H1 (cell line): ENCODE data around the gene LLGL2. TPM values are rescaled to one million over a fixed set of nuclear protein-coding genes. Genes with fewer than 3 reads are reported as not detected.

Experiments
- CTCF ChIA-PET: fragments of 300-600 bp; sonication (Branson Sonifier 250); formaldehyde crosslinking; loops from one replicate; lab custom pipeline; 2021; ENCODE audit not compliant: partially characterized antibody; lab: Charles Lee
- POLR2A ChIA-PET: fragments of 300-600 bp; sonication (Branson Sonifier 250); formaldehyde crosslinking; loops from one replicate; lab custom pipeline; 2021; ENCODE audit warnings: inconsistent platforms; ENCODE audit not compliant: partially characterized antibody; lab: Charles Lee
- DNase-seq, 2 experiments: peaks; one replicate each; pipeline versions ENCODE4 v3.0.0 to v3.0.0-alpha.2; 2010 to 2022; ENCODE audit warnings: low spot score in 2 of 2, low read depth in 1 of 2, mixed read lengths in 1 of 2
- FAIRE-seq: peaks from 2 replicates; lab custom pipeline; 2011; peaks lifted over from hg19 to GRCh38; lab: Jason Lieb, UNC
- H2AFZ ChIP-seq: 2 replicates; pipeline ENCODE4 v1.8.1; 2012; ENCODE audit warnings: low read length, inconsistent platforms
- H2AK5ac ChIP-seq: 2 replicates; pipeline ENCODE4 v1.6.1; 2013; ENCODE audit warnings: low read depth, low read length
- H2BK120ac ChIP-seq: replicated peaks from 2 replicates; pipeline ENCODE3; 2013; ENCODE audit warnings: low read depth, low read length, inconsistent platforms
- H2BK12ac ChIP-seq: 2 replicates; pipeline ENCODE4 v1.6.1; 2013; ENCODE audit warnings: low read depth, low read length
- H2BK15ac ChIP-seq: 2 replicates; pipeline ENCODE4 v1.6.1; 2013; ENCODE audit warnings: low read length
- H2BK20ac ChIP-seq: 2 replicates; pipeline ENCODE4 v1.6.1; 2013; ENCODE audit warnings: low read length
- H2BK5ac ChIP-seq: 2 replicates; pipeline ENCODE4 v1.6.1; 2013; ENCODE audit warnings: low read depth, low read length
- H3K14ac ChIP-seq: 2 replicates; pipeline ENCODE4 v1.6.1; 2013; ENCODE audit warnings: inconsistent platforms; ENCODE audit not compliant: insufficient read length
- H3K18ac ChIP-seq: 2 replicates; pipeline ENCODE4 v1.6.1; 2013; ENCODE audit warnings: low read length; ENCODE audit errors: extremely low read depth
- H3K23ac ChIP-seq: 2 replicates; pipeline ENCODE4 v1.6.1; 2013; ENCODE audit warnings: inconsistent platforms; ENCODE audit not compliant: insufficient read length
- H3K23me2 ChIP-seq: 2 replicates; pipeline ENCODE4 v1.6.1; 2013; ENCODE audit warnings: low read depth, low read length
- H3K27ac ChIP-seq: 2 replicates; pipeline ENCODE4 v1.6.1; 2011; ENCODE audit warnings: low read depth, low read length, inconsistent platforms
- H3K27me3 ChIP-seq, 4 experiments: replicated peaks in 1 of 4; 1 replicate in 1 of 4; 2 replicates in 3 of 4; pipeline versions ENCODE4 v1.6.1 to v1.8.1; 2011 to 2013; ENCODE audit warnings: low read length in 3 of 4, mild to moderate bottlenecking in 3 of 4, inconsistent platforms in 2 of 4, mixed read lengths in 2 of 4, moderate library complexity in 1 of 4; ENCODE audit not compliant: control insufficient read depth in 3 of 4, insufficient read depth in 3 of 4; ENCODE audit errors: extremely low read depth in 1 of 4
- H3K36me3 ChIP-seq, 4 experiments: 2 replicates each; pipeline versions ENCODE4 v1.6.1 to v1.8.1; 2011 to 2013; ENCODE audit warnings: mild to moderate bottlenecking in 4 of 4, low read length in 3 of 4, moderate library complexity in 2 of 4, control low read depth in 1 of 4, inconsistent platforms in 1 of 4; ENCODE audit not compliant: insufficient read depth in 4 of 4, control insufficient read depth in 2 of 4
- H3K4ac ChIP-seq: replicated peaks from 2 replicates; pipeline ENCODE3; 2013; ENCODE audit warnings: low read length, low read depth, mixed read lengths, inconsistent platforms; ENCODE audit not compliant: insufficient read length
- H3K4me1 ChIP-seq, 4 experiments: replicated peaks in 1 of 4; 1 replicate in 1 of 4; 2 replicates in 3 of 4; pipeline versions ENCODE4 v1.6.1 to v1.8.1; 2011 to 2013; ENCODE audit warnings: low read length in 3 of 4, inconsistent platforms in 2 of 4, mixed read lengths in 1 of 4; ENCODE audit not compliant: insufficient read depth in 4 of 4, control insufficient read depth in 3 of 4
- H3K4me2 ChIP-seq, 2 experiments: 2 replicates each; pipeline versions ENCODE4 v1.6.1 to v1.8.1; 2011 to 2013; ENCODE audit warnings: low read depth in 2 of 2, low read length in 2 of 2, control low read depth in 1 of 2, inconsistent platforms in 1 of 2, mild to moderate bottlenecking in 1 of 2; ENCODE audit not compliant: insufficient read depth in 1 of 2
- H3K4me3 ChIP-seq, 4 experiments: fragments of 200-600, 300-600 bp in 1 of 4; sonication (generic), shearing (Covaris generic), sonication (Bioruptor Twin) in 1 of 4; 2 replicates each; pipeline versions ENCODE4 v1.5.1 to v1.8.1; 2011 to 2016; ENCODE audit warnings: low read length in 4 of 4, low read depth in 3 of 4, control low read depth in 2 of 4, inconsistent platforms in 2 of 4, mild to moderate bottlenecking in 2 of 4, mixed read lengths in 1 of 4, moderate library complexity in 1 of 4; ENCODE audit not compliant: insufficient read depth in 2 of 4; ENCODE audit errors: extremely low read depth in 1 of 4
- H3K56ac ChIP-seq: replicated peaks from 2 replicates; pipeline ENCODE3; 2013; ENCODE audit warnings: low read depth, mild to moderate bottlenecking, mixed read lengths, low read length, inconsistent platforms; ENCODE audit not compliant: insufficient read length
- H3K79me1 ChIP-seq: 2 replicates; pipeline ENCODE4 v1.6.1; 2013; ENCODE audit warnings: low read depth, low read length, control low read depth
- H3K79me2 ChIP-seq, 2 experiments: 2 replicates each; pipeline versions ENCODE4 v1.6.1 to v1.8.1; 2012 to 2013; ENCODE audit warnings: low read length in 2 of 2, mild to moderate bottlenecking in 2 of 2, inconsistent platforms in 1 of 2; ENCODE audit not compliant: insufficient read depth in 2 of 2, control insufficient read depth in 1 of 2
- H3K9ac ChIP-seq, 4 experiments: replicated peaks in 1 of 4; 1 replicate in 1 of 4; 2 replicates in 3 of 4; pipeline versions ENCODE4 v1.6.1 to v1.8.1; 2011 to 2013; ENCODE audit warnings: low read depth in 3 of 4, low read length in 3 of 4, control low read depth in 2 of 4, mild to moderate bottlenecking in 2 of 4, moderate library complexity in 2 of 4, inconsistent platforms in 1 of 4; ENCODE audit errors: extremely low read depth in 1 of 4
- H3K9me3 ChIP-seq, 2 experiments: 2 replicates each; pipeline versions ENCODE4 v1.6.1 to v1.8.1; 2012 to 2013; ENCODE audit warnings: mild to moderate bottlenecking in 2 of 2, moderate library complexity in 2 of 2, control low read depth in 1 of 2, inconsistent platforms in 1 of 2, low read depth in 1 of 2, low read length in 1 of 2, mixed read lengths in 1 of 2; ENCODE audit not compliant: insufficient read depth in 2 of 2
- H4K20me1 ChIP-seq, 2 experiments: replicated peaks in 1 of 2; 2 replicates each; pipeline versions ENCODE3 to v1.8.1; 2011 to 2013; ENCODE audit warnings: inconsistent platforms in 2 of 2, low read length in 2 of 2, mild to moderate bottlenecking in 1 of 2; ENCODE audit not compliant: insufficient read depth in 2 of 2, control insufficient read depth in 1 of 2
- H4K5ac ChIP-seq: 2 replicates; pipeline ENCODE4 v1.6.1; 2013; ENCODE audit warnings: low read length, low read depth, mixed read lengths, inconsistent platforms; ENCODE audit not compliant: insufficient read length
- H4K8ac ChIP-seq: 2 replicates; pipeline ENCODE4 v1.8.0; 2013; ENCODE audit warnings: mild to moderate bottlenecking, moderate library complexity, low read length, inconsistent platforms; ENCODE audit not compliant: insufficient read depth; ENCODE audit errors: extremely low read depth
- H4K91ac ChIP-seq: replicated peaks from 2 replicates; pipeline ENCODE3; 2013; ENCODE audit warnings: low read length, mixed read lengths, inconsistent platforms; ENCODE audit not compliant: insufficient read length
- EZH2 ChIP-seq: fragments of 200-600 bp; sonication (generic); IDR thresholded peaks from 2 replicates; pipeline ENCODE4 v1.7.1; 2012; ENCODE audit warnings: low read depth, mild to moderate bottlenecking, moderate library complexity, low read length, inconsistent platforms; ENCODE audit not compliant: severe bottlenecking
- FOSL1 ChIP-seq: IDR thresholded peaks from 2 replicates; pipeline ENCODE4 v1.6.1; 2011; ENCODE audit warnings: mild to moderate bottlenecking, low read depth, low read length, moderate library complexity; ENCODE audit not compliant: insufficient read depth
- KDM5A ChIP-seq: fragments of 200-600 bp; IDR thresholded peaks from 2 replicates; pipeline ENCODE4 v1.7.1; 2012; ENCODE audit warnings: mild to moderate bottlenecking, low read length, inconsistent platforms, mixed read lengths
- NANOG ChIP-seq: IDR thresholded peaks from 2 replicates; pipeline ENCODE4 v1.6.1; 2011; ENCODE audit warnings: low read length, low read depth, mild to moderate bottlenecking, inconsistent platforms; ENCODE audit not compliant: insufficient read depth, poor library complexity, severe bottlenecking
- SP1 ChIP-seq: IDR thresholded peaks from 2 replicates; pipeline ENCODE4 v1.6.1; 2011; ENCODE audit warnings: low read depth, low read length
- SP2 ChIP-seq: IDR thresholded peaks from 2 replicates; pipeline ENCODE4 v1.6.1; 2012; ENCODE audit warnings: mild to moderate bottlenecking, low read length, inconsistent platforms
- WGBS, 2 experiments: shearing (Covaris generic) in 1 of 2; methylation state at CpG; one replicate each; pipeline versions ENCODE4 v1.1.6 to v1.1.7; 2013 to 2015; ENCODE audit warnings: low lambda C conversion rate in 2 of 2, mixed read lengths in 2 of 2, inconsistent platforms in 1 of 2, low coverage in 1 of 2, missing lambda C conversion rate in 1 of 2; ENCODE audit not compliant: insufficient replicate concordance in 2 of 2, insufficient coverage in 1 of 2, insufficient read length in 1 of 2; ENCODE audit errors: extremely low coverage in 1 of 2, missing lambda C conversion rate in 1 of 2; 5-methylcytosine and 5-hydroxymethylcytosine counted together
- polyA plus RNA-seq, 7 experiments: library from polyadenylated mRNA; depleted of rRNA in 3 of 7; stranded (reverse) in 5 of 7; unstranded in 2 of 7; fragments of >200 nt in 5 of 7; fragments of 200-250 nt in 2 of 7; gene quantifications; 1 replicate in 5 of 7; 2 replicates in 1 of 7; 4 replicates in 1 of 7; pipeline versions ENCODE4 v1.2.1 to v1.2.3, GENCODE V29; 2011 to 2013; ENCODE audit warnings: missing spikeins in 2 of 7, mixed read lengths in 2 of 7
- total RNA-seq: library from RNA; stranded (reverse); fragmentation: NEBNext Ultra II Directional; extraction: Animal tissue kit (Norgen Biotek cat#: 25700); gene quantifications from 2 replicates; pipeline ENCODE4 v1.2.1, GENCODE V29; 2021

LLGL2 gene
- total and polyA plus RNA-seq, 2 of the 8 experiments (the other 6 are each of a cell fraction or from before 2014, with no cell fraction given), result 64.5 to 77.1 TPM

- Histone ChIP-seq H2AK5ac (no peak overlapping the region), H4K91ac (no peak overlapping the region), H2AFZ (no peak overlapping the region), H3K18ac (no peak overlapping the region), H3K14ac (no peak overlapping the region), H4K20me1 (peaks cover 0 to 2% of the 10 kb centered on the region in 2 experiments), H3K4me2 (no peak overlapping the region), H3K27ac (no peak overlapping the region; the same call in 1 of the 2 replicates), H3K23ac (no peak overlapping the region), H4K5ac (no peak overlapping the region), H3K27me3 (no peaks in the 10 kb centered on the region), H3K9ac (no peak overlapping the region), H2BK20ac (no peak overlapping the region), H4K8ac (peak overlapping the region; percentile 51; the same call in 1 of the 2 replicates), H3K4me3 (no peak overlapping the region), H2BK12ac (no peak overlapping the region), H3K9me3 (no peaks in the 10 kb centered on the region)
- POLR2A ChIA-PET, result interaction anchor here (1.3 to 1.7 kb wide), 2 partner anchors 9 to 174 kb away, joined by 3 to 4 read pairs; a partner anchor contains a TSS
- 85% methylated on average over 15 of the region's 16 CpGs; no CpG with 5 or more reads in 1 of the 2 experiments for WGBS, 2 experiments
- no peak for DNase-seq
- no peak for TF ChIP-seq KDM5A
- no peak for TF ChIP-seq EZH2
- TF ChIP-seq SP1, result no peak
- TF ChIP-seq NANOG, result no peak
- TF ChIP-seq SP2, result no peak
- TF ChIP-seq FOSL1, result no peak
- TF ChIP-seq, all 59 proteins: peak for 0
- H3K79me2 ChIP-seq, result no peaks in the 10 kb centered on the region
- CTCF ChIA-PET, result interaction anchor here (0.6 to 59.2 kb wide), 5 partner anchors 9 to 900 kb away, joined by 3 to 2200 read pairs (median 4); partner anchors contain the start of genes RECQL5, SAP30BP and SMIM5
- no peak for FAIRE-seq
- H3K4ac ChIP-seq, result no peak overlapping the region
- no peak overlapping the region for H3K56ac ChIP-seq
- no peaks in the 10 kb centered on the region; a peak in 1 of 7 replicates for H3K4me1 ChIP-seq
- H2BK5ac ChIP-seq, result no peak overlapping the region
- no peak overlapping the region for H2BK15ac ChIP-seq
- H3K36me3 ChIP-seq, result no peaks in the 10 kb centered on the region
- no peak overlapping the region for H2BK120ac ChIP-seq
- no peaks in the 10 kb centered on the region for H3K79me1 ChIP-seq
- H3K23me2 ChIP-seq, result no peaks in the 10 kb centered on the region
These were observed 80.3 kb downstream of the LLGL2 start for GRCh38 chr17:75605790-75606189.
